SKM-1 treated with dmso at 0.1 percent for 144 hours (cell line): ENCODE data around the gene CPB1.

ENCODE experiments used
- DNase-seq: peaks from one replicate; lab custom pipeline; 2025; ENCODE audit not compliant: unreplicated experiment; lab: John Stamatoyannopoulos, UW

The CPB1 gene

GRCh38 chr3:148881286-148881685 is 53.7 kb downstream of the CPB1 start:
- no peak for DNase-seq

GRCh38 chr3:148882288-148882687 is 54.7 kb downstream of the CPB1 start:
- no peak for DNase-seq

- DNase-seq, result no peak
Measured at GRCh38 chr3:148883163-148883562, 55.6 kb downstream of the CPB1 start.

GRCh38 chr3:148884261-148884660 is 56.6 kb downstream of the CPB1 start:
- DNase-seq, result no peak

GRCh38 chr3:148889828-148890227 is 62.2 kb downstream of the CPB1 start:
- DNase-seq, result no peak

GRCh38 chr3:148896062-148896461 is 68.5 kb downstream of the CPB1 start:
- DNase-seq, result no peak

- no peak for DNase-seq
Measured at GRCh38 chr3:148901987-148902791, 74.6 kb downstream of the CPB1 start.

GRCh38 chr3:148903022-148903442 is 75.4 kb downstream of the CPB1 start:
- no peak for DNase-seq

- DNase-seq, result no peak
Measured at GRCh38 chr3:148903941-148904340, 76.3 kb downstream of the CPB1 start.

- DNase-seq, result no peak
Measured at GRCh38 chr3:148906667-148907066, 79.1 kb downstream of the CPB1 start.
